GM19328 (cell line): ENCODE results near the gene CDH2.

ENCODE experiments used
- ATAC-seq: cut with Tn5 transposase; IDR thresholded peaks from one replicate; pipeline ENCODE4 v1.9.1; 2021; ENCODE audit warnings: mild to moderate bottlenecking, moderate library complexity; ENCODE audit not compliant: unreplicated experiment

Gene CDH2

GRCh38 chr18:28003451-28003850, 173.5 kb downstream of the CDH2 start:
- ATAC-seq: no peak

- ATAC-seq: no peak
Observed at GRCh38 chr18:28002841-28003240, 174.1 kb downstream of the CDH2 start.

GRCh38 chr18:27996801-27997272, 180.1 kb downstream of the CDH2 start:
- no peak for ATAC-seq

GRCh38 chr18:27995770-27996502, 181.0 kb downstream of the CDH2 start:
- ATAC-seq: no peak

- no peak for ATAC-seq
Observed at GRCh38 chr18:27994571-27994970, 182.4 kb downstream of the CDH2 start.

GRCh38 chr18:27991391-27991790, 185.5 kb downstream of the CDH2 start:
- no peak for ATAC-seq

- no peak for ATAC-seq
Observed at GRCh38 chr18:27985832-27986231, 191.1 kb downstream of the CDH2 start.

- no peak for ATAC-seq
Observed at GRCh38 chr18:27983780-27984179, 193.2 kb downstream of the CDH2 start.

- ATAC-seq: no peak
Observed at GRCh38 chr18:27976806-27977408, 200.0 kb downstream of the CDH2 start.

- ATAC-seq: no peak
Observed at GRCh38 chr18:27970321-27970720, 206.6 kb downstream of the CDH2 start.

GRCh38 chr18:27969206-27969605, 207.7 kb downstream of the CDH2 start:
- ATAC-seq: no peak

- ATAC-seq: no peak
Observed at GRCh38 chr18:27967913-27968824, 208.8 kb downstream of the CDH2 start.

GRCh38 chr18:27966881-27967280, 210.0 kb downstream of the CDH2 start:
- ATAC-seq: no peak

- no peak for ATAC-seq
Observed at GRCh38 chr18:27964811-27965210, 212.1 kb downstream of the CDH2 start.

GRCh38 chr18:27959101-27959500, 217.8 kb downstream of the CDH2 start:
- no peak for ATAC-seq

- ATAC-seq: no peak
Observed at GRCh38 chr18:27956001-27956640, 220.8 kb downstream of the CDH2 start.

GRCh38 chr18:27954226-27954625, 222.7 kb downstream of the CDH2 start:
- no peak for ATAC-seq

GRCh38 chr18:27952741-27953140, 224.2 kb downstream of the CDH2 start:
- no peak for ATAC-seq

GRCh38 chr18:27950648-27951228, 226.2 kb downstream of the CDH2 start:
- ATAC-seq: no peak

GRCh38 chr18:27948986-27949385, 227.9 kb downstream of the CDH2 start:
- no peak for ATAC-seq

- ATAC-seq: no peak
Observed at GRCh38 chr18:27942706-27943105, 234.2 kb downstream of the CDH2 start.
